PC-9 (cell line): Measurements from ENCODE around the gene CEP290. TPM values are rescaled to one million over a fixed set of nuclear protein-coding genes. Genes with fewer than 3 reads are reported as not detected.
A peak's percentile ranks its signal among the peaks of the same experiment; 100 is the strongest.

Experiments used
- BruUV-seq: library from RNA; stranded (reverse); fragments of 400-500 nt; replicated peaks from 2 replicates; lab custom pipeline; 2021; lab: Mats Ljungman, UMichigan
- CTCF ChIA-PET: fragments of 300-600 bp; sonication (Branson Sonifier 250); formaldehyde crosslinking; loops from one replicate; lab custom pipeline; 2022; ENCODE audit warnings: antibody characterized with exemption; lab: Charles Lee
- POLR2A ChIA-PET: fragments of 300-600 bp; sonication (Branson Sonifier 250); formaldehyde crosslinking; loops from one replicate; lab custom pipeline; 2022; ENCODE audit warnings: antibody characterized with exemption; ENCODE audit not compliant: unreplicated experiment; lab: Charles Lee
- DNase-seq, 2 experiments: peaks; one replicate each; pipeline versions ENCODE4 v3.0.0 to v3.0.0-alpha.2; 2015 to 2022; ENCODE audit warnings: mixed read lengths in 1 of 2
- H2AFZ ChIP-seq: fragments of 200-600 bp; sonication (generic); 2 replicates; pipeline ENCODE4 v1.8.1; 2017; ENCODE audit warnings: antibody characterized with exemption
- H3F3A ChIP-seq: fragments of 200-600 bp; sonication (generic); 2 replicates; pipeline ENCODE4 v1.8.1; 2017; ENCODE audit warnings: antibody characterized with exemption, mild to moderate bottlenecking, low read depth; ENCODE audit not compliant: insufficient read depth
- H3K27ac ChIP-seq: fragments of 200-600 bp; sonication (generic); 2 replicates; pipeline ENCODE4 v1.6.1; 2016; ENCODE audit warnings: mixed run types
- H3K27me3 ChIP-seq: fragments of 200-600 bp; sonication (generic); 2 replicates; pipeline ENCODE4 v1.6.1; 2016; ENCODE audit warnings: low read depth, mixed run types; ENCODE audit not compliant: insufficient read depth
- H3K36me3 ChIP-seq: fragments of 200-600 bp; sonication (generic); 2 replicates; pipeline ENCODE4 v1.6.1; 2016; ENCODE audit warnings: low read depth, mixed run types
- H3K4me1 ChIP-seq: fragments of 200-600 bp; sonication (generic); replicated peaks from 2 replicates; pipeline ENCODE4 v1.6.1; 2016; ENCODE audit warnings: mixed run types; ENCODE audit not compliant: insufficient read depth
- H3K4me2 ChIP-seq: fragments of 200-600 bp; sonication (generic); 2 replicates; pipeline ENCODE4 v1.6.1; 2017; ENCODE audit warnings: mixed run types
- H3K4me3 ChIP-seq: fragments of 200-600 bp; sonication (generic); 2 replicates; pipeline ENCODE4 v1.6.1; 2016; ENCODE audit warnings: mixed run types
- H3K79me2 ChIP-seq: fragments of 200-600 bp; sonication (generic); 2 replicates; pipeline ENCODE4 v1.6.1; 2017; ENCODE audit warnings: low read depth, mixed run types
- H3K9me2 ChIP-seq: fragments of 200-600 bp; sonication (generic); 2 replicates; pipeline ENCODE4 v1.8.1; 2017; ENCODE audit warnings: mild to moderate bottlenecking; ENCODE audit not compliant: insufficient read depth
- H3K9me3 ChIP-seq: fragments of 200-600 bp; sonication (generic); 2 replicates; pipeline ENCODE4 v1.8.1; 2016; ENCODE audit warnings: low read depth; ENCODE audit not compliant: insufficient read depth
- H4K20me1 ChIP-seq: fragments of 200-600 bp; sonication (generic); 2 replicates; pipeline ENCODE4 v1.8.1; 2017; ENCODE audit not compliant: insufficient read depth
- EZH2 ChIP-seq: fragments of 200-600 bp; sonication (generic); IDR thresholded peaks from 2 replicates; pipeline ENCODE4 v1.8.0; 2017; ENCODE audit warnings: antibody characterized with exemption, low read depth
- intact Hi-C: fragments of 100-400 bp; cut with micrococcal nuclease; formaldehyde crosslinking; loops from one replicate; pipeline ENCODE4 v1.10.0; 2022; ENCODE audit not compliant: unreplicated experiment
- total RNA-seq: library from RNA; stranded (reverse); gene quantifications from 2 replicates; pipeline ENCODE4 v1.2.3, GENCODE V29; 2021
- TF ChIP-seq, protein P1 (sequence below): fragments of 200-600 bp; sonication (generic); conservative IDR thresholded peaks from 2 replicates; pipeline ENCODE4 v1.6.1; 2017; ENCODE audit warnings: mixed run types, antibody characterized with exemption, mild to moderate bottlenecking, moderate library complexity

The CEP290 gene
- total RNA-seq, 1 experiment from 2014 or later, result 21.9 TPM

GRCh38 chr12:88056571-88056970, 85.3 kb downstream of the CEP290 start:
- Histone ChIP-seq H3K4me2 (no peak overlapping the region), H3K9me3 (no peaks in the 10 kb centered on the region), H3K9me2 (no peaks in the 10 kb centered on the region), H3K4me1 (no peaks in the 10 kb centered on the region), H3F3A (peaks cover 5% of the 10 kb centered on the region), H3K27me3 (no peaks in the 10 kb centered on the region), H3K27ac (no peak overlapping the region), H2AFZ (no peak overlapping the region), H3K79me2 (no peaks in the 10 kb centered on the region), H3K36me3 (no peaks in the 10 kb centered on the region), H3K4me3 (no peak overlapping the region), H4K20me1 (no peaks in the 10 kb centered on the region)
- ChIA-PET POLR2A (no interaction called here), CTCF (no interaction called here)
- intact Hi-C loops, result no loop called here
- no peak for DNase-seq
- TF ChIP-seq EZH2, result no peak
- TF ChIP-seq, protein P1, sequence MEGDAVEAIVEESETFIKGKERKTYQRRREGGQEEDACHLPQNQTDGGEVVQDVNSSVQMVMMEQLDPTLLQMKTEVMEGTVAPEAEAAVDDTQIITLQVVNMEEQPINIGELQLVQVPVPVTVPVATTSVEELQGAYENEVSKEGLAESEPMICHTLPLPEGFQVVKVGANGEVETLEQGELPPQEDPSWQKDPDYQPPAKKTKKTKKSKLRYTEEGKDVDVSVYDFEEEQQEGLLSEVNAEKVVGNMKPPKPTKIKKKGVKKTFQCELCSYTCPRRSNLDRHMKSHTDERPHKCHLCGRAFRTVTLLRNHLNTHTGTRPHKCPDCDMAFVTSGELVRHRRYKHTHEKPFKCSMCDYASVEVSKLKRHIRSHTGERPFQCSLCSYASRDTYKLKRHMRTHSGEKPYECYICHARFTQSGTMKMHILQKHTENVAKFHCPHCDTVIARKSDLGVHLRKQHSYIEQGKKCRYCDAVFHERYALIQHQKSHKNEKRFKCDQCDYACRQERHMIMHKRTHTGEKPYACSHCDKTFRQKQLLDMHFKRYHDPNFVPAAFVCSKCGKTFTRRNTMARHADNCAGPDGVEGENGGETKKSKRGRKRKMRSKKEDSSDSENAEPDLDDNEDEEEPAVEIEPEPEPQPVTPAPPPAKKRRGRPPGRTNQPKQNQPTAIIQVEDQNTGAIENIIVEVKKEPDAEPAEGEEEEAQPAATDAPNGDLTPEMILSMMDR, result no peak
- BruUV-seq, result no TSS peak

- no peak overlapping the region for H3K27ac ChIP-seq
- H3K9me2 ChIP-seq, result no peaks in the 10 kb centered on the region; the same call in 1 of the 2 replicates
- H3F3A ChIP-seq, result peaks cover 5% of the 10 kb centered on the region; the same call in 1 of the 2 replicates
- ChIA-PET POLR2A (no interaction called here), CTCF (no interaction called here)
- H3K4me1 ChIP-seq, result no peaks in the 10 kb centered on the region
- H3K79me2 ChIP-seq, result no peaks in the 10 kb centered on the region
- H3K36me3 ChIP-seq, result peaks cover 11% of the 10 kb centered on the region; the same call in 1 of the 2 replicates
- no peak overlapping the region for H2AFZ ChIP-seq
- intact Hi-C loops, result no loop called here
- TF ChIP-seq, protein P1, result peak; percentile 63
- no peak for TF ChIP-seq EZH2
- no peaks in the 10 kb centered on the region for H4K20me1 ChIP-seq
- no peaks in the 10 kb centered on the region for H3K27me3 ChIP-seq
- no TSS peak for BruUV-seq
- DNase-seq, result peak in 1 of 2 experiments; percentile 23
- no peak overlapping the region for H3K4me3 ChIP-seq
- H3K9me3 ChIP-seq, result no peaks in the 10 kb centered on the region
- H3K4me2 ChIP-seq, result no peak overlapping the region
Observed at GRCh38 chr12:88052686-88053085, 89.2 kb downstream of the CEP290 start.

DNA sequence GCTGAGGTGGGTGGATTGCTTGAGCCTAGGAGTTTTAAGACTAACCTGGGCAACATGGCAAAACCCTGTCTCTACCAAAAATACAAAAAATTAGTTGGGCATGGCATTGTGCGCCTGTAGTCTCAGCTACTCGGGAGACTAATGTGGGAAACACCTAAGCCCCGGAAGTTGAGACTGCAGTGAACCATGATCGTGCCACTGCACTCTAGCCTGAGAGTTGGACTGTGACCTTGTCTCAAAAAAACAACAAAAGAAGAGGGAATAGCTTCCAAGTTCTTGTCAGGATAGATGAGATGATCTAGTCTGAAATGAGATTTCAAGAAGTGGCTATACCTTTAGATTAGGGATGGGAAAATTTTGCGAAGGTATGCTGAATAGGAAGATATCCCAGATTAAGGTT, 97.9 kb downstream of the CEP290 start:
- Histone ChIP-seq H3K4me2 (no peak overlapping the region), H3K27me3 (no peaks in the 10 kb centered on the region), H3K79me2 (peaks cover 17% of the 10 kb centered on the region), H3K36me3 (peaks cover 26% of the 10 kb centered on the region; the same call in 1 of the 2 replicates), H3K4me3 (no peak overlapping the region), H2AFZ (no peak overlapping the region), H3K4me1 (no peaks in the 10 kb centered on the region), H3K9me2 (no peaks in the 10 kb centered on the region; the same call in 1 of the 2 replicates), H3K9me3 (no peaks in the 10 kb centered on the region), H3F3A (peaks cover 4% of the 10 kb centered on the region; the same call in 1 of the 2 replicates), H4K20me1 (no peaks in the 10 kb centered on the region; the same call in 1 of the 2 replicates), H3K27ac (no peak overlapping the region)
- intact Hi-C loops, result no loop called here
- BruUV-seq, result no TSS peak
- ChIA-PET CTCF (no interaction called here), POLR2A (no interaction called here)
- no peak for TF ChIP-seq EZH2
- TF ChIP-seq, protein P1, result no peak
- no peak for DNase-seq
